Neural cell (in vitro differentiated cells): ENCODE data around the gene CSRNP3. TPM values are rescaled to one million over a fixed set of nuclear protein-coding genes. Genes with fewer than 3 reads are reported as not detected.

Source experiments
- H2AFZ ChIP-seq: fragments of 200-600, 300-800 bp; sonication (generic), shearing (Covaris generic); 2 replicates; pipeline ENCODE4 v1.6.0; 2014; ENCODE audit warnings: low read depth, mild to moderate bottlenecking, antibody characterized with exemption, low read length, moderate library complexity
- H3F3A ChIP-seq: fragments of 200-600 bp; shearing (Covaris generic); 2 replicates; pipeline ENCODE4 v1.6.1; 2016; ENCODE audit warnings: mild to moderate bottlenecking, moderate library complexity, mixed read lengths, antibody characterized with exemption, low read length; ENCODE audit not compliant: insufficient read depth, poor library complexity, severe bottlenecking
- H3K27ac ChIP-seq: fragments of 200-600, 300-800 bp; sonication (generic), shearing (Covaris generic); 2 replicates; pipeline ENCODE4 v1.5.1; 2014; ENCODE audit warnings: mild to moderate bottlenecking, low read length, moderate library complexity
- H3K27me3 ChIP-seq: fragments of 300-800, 200-600 bp; sonication (generic), shearing (Covaris generic); 2 replicates; pipeline ENCODE4 v1.6.0; 2014; ENCODE audit warnings: mild to moderate bottlenecking, low read depth, low read length, moderate library complexity; ENCODE audit not compliant: insufficient read depth
- H3K36me3 ChIP-seq: fragments of 300-800, 200-600 bp; sonication (generic), shearing (Covaris generic); 2 replicates; pipeline ENCODE4 v1.5.1; 2014; ENCODE audit warnings: mild to moderate bottlenecking, antibody characterized with exemption, low read length, moderate library complexity; ENCODE audit not compliant: insufficient read depth
- H3K4me2 ChIP-seq: fragments of 300-800, 200-600 bp; sonication (generic), shearing (Covaris generic); 2 replicates; pipeline ENCODE4 v1.6.0; 2014; ENCODE audit warnings: mild to moderate bottlenecking, low read length
- H3K4me3 ChIP-seq: fragments of 300-800, 200-600 bp; sonication (generic), shearing (Covaris generic); 2 replicates; pipeline ENCODE4 v1.5.1; 2014; ENCODE audit warnings: mild to moderate bottlenecking, low read length, moderate library complexity
- H3K79me2 ChIP-seq: fragments of 200-600 bp; shearing (Covaris generic); replicated peaks from 2 replicates; pipeline ENCODE4 v1.6.0; 2014; ENCODE audit warnings: mild to moderate bottlenecking, low read length, moderate library complexity; ENCODE audit not compliant: insufficient read depth
- H3K9ac ChIP-seq: fragments of 300-800, 200-600 bp; sonication (generic), shearing (Covaris generic); 2 replicates; pipeline ENCODE4 v1.6.1; 2016; ENCODE audit warnings: mild to moderate bottlenecking, low read length, mixed read lengths
- H3K9me2 ChIP-seq: fragments of 200-600 bp; shearing (Covaris generic); 2 replicates; pipeline ENCODE4 v1.6.1; 2016; ENCODE audit warnings: mild to moderate bottlenecking, low read length, mixed read lengths; ENCODE audit not compliant: insufficient read depth
- H3K9me3 ChIP-seq: fragments of 200-600, 300-800 bp; sonication (generic), shearing (Covaris generic); 2 replicates; pipeline ENCODE4 v1.6.1; 2016; ENCODE audit warnings: mild to moderate bottlenecking, mixed run types, low read length, moderate library complexity, mixed read lengths
- H4K20me1 ChIP-seq: fragments of 200-600 bp; shearing (Covaris generic); 2 replicates; pipeline ENCODE4 v1.6.1; 2016; ENCODE audit warnings: mild to moderate bottlenecking, mixed run types; ENCODE audit not compliant: insufficient read depth
- CTCF ChIP-seq: fragments of 450-650 bp; IDR thresholded peaks from 2 replicates; pipeline ENCODE4 v1.5.1; 2014; ENCODE audit warnings: antibody characterized with exemption, mild to moderate bottlenecking, moderate library complexity; ENCODE audit not compliant: poor library complexity, severe bottlenecking
- EP300 ChIP-seq: fragments of 450-650 bp; conservative IDR thresholded peaks from 2 replicates; pipeline ENCODE4 v1.6.1; 2014; ENCODE audit warnings: antibody characterized with exemption, mild to moderate bottlenecking, moderate library complexity; ENCODE audit not compliant: poor library complexity, severe bottlenecking
- EZH2 ChIP-seq: fragments of 200-600, 300-800 bp; shearing (Covaris generic), sonication (generic); IDR thresholded peaks from 2 replicates; pipeline ENCODE4 v1.6.1; 2014; ENCODE audit warnings: antibody characterized with exemption, low read length, borderline replicate concordance, mild to moderate bottlenecking; ENCODE audit not compliant: insufficient read depth, poor library complexity, severe bottlenecking
- MXI1 ChIP-seq: fragments of 450-650 bp; conservative IDR thresholded peaks from 2 replicates; pipeline ENCODE4 v1.6.1; 2014; ENCODE audit warnings: antibody characterized with exemption, mild to moderate bottlenecking; ENCODE audit not compliant: poor library complexity, severe bottlenecking
- POLR2AphosphoS5 ChIP-seq: IDR thresholded peaks from 2 replicates; pipeline ENCODE4 v1.6.1; 2012
- RAD21 ChIP-seq: fragments of 450-650 bp; conservative IDR thresholded peaks from 2 replicates; pipeline ENCODE4 v1.6.1; 2014; ENCODE audit warnings: antibody characterized with exemption, mild to moderate bottlenecking, moderate library complexity
- REST ChIP-seq: IDR thresholded peaks from 2 replicates; pipeline ENCODE4 v1.6.1; 2012; ENCODE audit warnings: borderline replicate concordance
- SMC3 ChIP-seq: fragments of 450-650 bp; conservative IDR thresholded peaks from 2 replicates; pipeline ENCODE4 v1.6.1; 2014; ENCODE audit warnings: antibody characterized with exemption, mild to moderate bottlenecking, moderate library complexity; ENCODE audit not compliant: poor library complexity
- TAF1 ChIP-seq: IDR thresholded peaks from 2 replicates; pipeline ENCODE4 v1.6.1; 2012; ENCODE audit warnings: low read depth
- polyA minus RNA-seq: library from RNA; depleted of rRNA, polyadenylated mRNA; stranded (reverse); fragments of >200 nt; gene quantifications from 2 replicates; pipeline ENCODE4 v1.2.3, GENCODE V29; 2014
- polyA plus RNA-seq: library from polyadenylated mRNA; depleted of rRNA; stranded (reverse); fragments of >200 nt; gene quantifications from 2 replicates; pipeline ENCODE4 v1.2.3, GENCODE V29; 2014

Gene CSRNP3
- 62.7 and 66.6 TPM in 2 replicates for polyA plus RNA-seq
- polyA minus RNA-seq = 347 and 421 TPM in 2 replicates

GRCh38 chr2:165469417-165469816, at the start of gene CSRNP3:
Gene CSRNP3, plus strand, starts transcription at chr2:165469698. Its CDS starts 125,368 bp downstream, at chr2:165595066.
- H3F3A ChIP-seq = peaks cover 4% of the 10 kb centered on the region
- H3K4me3 ChIP-seq = peak within 1 kb of the TSS; percentile 67
- H3K27me3 ChIP-seq = no peaks in the 10 kb centered on the region
- H2AFZ ChIP-seq = peak within 1 kb of the TSS; percentile 27
- H3K9ac ChIP-seq = peak within 1 kb of the TSS; percentile 71
- peaks cover 49% of the 10 kb centered on the region for H3K79me2 ChIP-seq
- peak within 1 kb of the TSS; percentile 94 for H3K27ac ChIP-seq
- TF ChIP-seq REST = peak; percentile 67
- TF ChIP-seq EZH2 = no peak
- peak; percentile 26 for TF ChIP-seq MXI1
- no peak for TF ChIP-seq RAD21
- no peak for TF ChIP-seq EP300
- TF ChIP-seq POLR2AphosphoS5 = peak; percentile 75
- no peak for TF ChIP-seq CTCF
- no peak for TF ChIP-seq SMC3
- peak; percentile 81 for TF ChIP-seq TAF1
- H4K20me1 ChIP-seq = no peaks in the 10 kb centered on the region
- no peaks in the 10 kb centered on the region for H3K9me3 ChIP-seq
- H3K36me3 ChIP-seq = no peaks in the 10 kb centered on the region
- H3K9me2 ChIP-seq = no peaks in the 10 kb centered on the region
- H3K4me2 ChIP-seq = peak within 1 kb of the TSS; percentile 84

GRCh38 chr2:165420231-165420630, 49.3 kb upstream of the CSRNP3 start:
- no peak for TF ChIP-seq TAF1
- no peak for TF ChIP-seq MXI1
- no peak for TF ChIP-seq CTCF
- TF ChIP-seq REST = no peak
- TF ChIP-seq EZH2 = no peak
- Histone ChIP-seq H3K4me3 (no peak overlapping the region), H3F3A (no peaks in the 10 kb centered on the region), H3K36me3 (no peaks in the 10 kb centered on the region), H4K20me1 (no peaks in the 10 kb centered on the region), H3K9ac (no peak overlapping the region), H3K9me2 (no peaks in the 10 kb centered on the region), H3K4me2 (no peak overlapping the region), H3K27ac (no peak overlapping the region), H2AFZ (no peak overlapping the region), H3K79me2 (no peaks in the 10 kb centered on the region), H3K9me3 (peaks cover 6% of the 10 kb centered on the region), H3K27me3 (no peaks in the 10 kb centered on the region)
